ENCODE measurements around the gene NT5E. TPM values are rescaled to one million over a fixed set of nuclear protein-coding genes. Genes with fewer than 3 reads are reported as not detected.

The NT5E gene
- total RNA-seq, 2 experiments from 2014 or later: 7.4 to 7.6 TPM

- POLR2A ChIA-PET: interaction anchor here (2.2 kb wide), 1 partner anchor 45 kb away, joined by 17 read pairs; the partner anchor contains the start of gene NT5E
- H3K4me1 Mint-ChIP-seq (ENCODE audit: low read depth): peaks cover 66% of the 10 kb centered on the region
These were observed 44.1 kb upstream of the NT5E start for GRCh38 chr6:85405853-85406198.

GRCh38 chr6:85406641-85407075 is 43.2 kb upstream of the NT5E start:
- DNase-seq (no peak), ATAC-seq (no peak)
- ChIA-PET POLR2A (no interaction called here), CTCF (no interaction called here)
- no peaks in the 10 kb centered on the region for H3K27me3 Mint-ChIP-seq (ENCODE audit: low read depth)
- H3K27ac Mint-ChIP-seq: no peak overlapping the region
- H3K4me1 Mint-ChIP-seq (ENCODE audit: low read depth): peaks cover 57% of the 10 kb centered on the region
- H3K36me3 Mint-ChIP-seq (ENCODE audit: low read depth): no peaks in the 10 kb centered on the region
- no peak overlapping the region for H3K4me3 Mint-ChIP-seq
- H3K9me3 Mint-ChIP-seq (ENCODE audit: insufficient read depth): no peaks in the 10 kb centered on the region

More at GRCh38 chr6:85405853-85406198, 44.1 kb upstream of the NT5E start:
- Mint-ChIP-seq H3K4me3 (peak overlapping the region; percentile 30), H3K27ac (peak overlapping the region; percentile 79), H3K27me3 (ENCODE audit: low read depth) (no peaks in the 10 kb centered on the region), H3K9me3 (ENCODE audit: insufficient read depth) (no peaks in the 10 kb centered on the region), H3K36me3 (ENCODE audit: low read depth) (no peaks in the 10 kb centered on the region)
- CTCF ChIA-PET: interaction anchor here (1.6 to 6.7 kb wide), 2 partner anchors 46 to 77 kb away, joined by 14 to 54 read pairs; partner anchors contain the start of gene NT5E
- DNase-seq (no peak), ATAC-seq (no peak)

- Mint-ChIP-seq H3K4me3 (no peak overlapping the region), H3K27ac (no peak overlapping the region), H3K27me3 (ENCODE audit: low read depth) (peaks cover 4% of the 10 kb centered on the region), H3K4me1 (ENCODE audit: low read depth) (peaks cover 44% of the 10 kb centered on the region), H3K9me3 (ENCODE audit: insufficient read depth) (no peaks in the 10 kb centered on the region), H3K36me3 (ENCODE audit: low read depth) (no peaks in the 10 kb centered on the region)
- CTCF ChIA-PET: no interaction called here
- POLR2A ChIA-PET: no interaction called here
- DNase-seq: no peak
- no peak for ATAC-seq
These were observed 41.8 kb upstream of the NT5E start for GRCh38 chr6:85408039-85408438.

GRCh38 chr6:85412911-85413430 is 36.9 kb upstream of the NT5E start:
- H3K4me3 Mint-ChIP-seq: no peak overlapping the region

GRCh38 chr6:85416049-85416448 is 33.8 kb upstream of the NT5E start:
- POLR2A ChIA-PET: no interaction called here
- CTCF ChIA-PET: no interaction called here

More at GRCh38 chr6:85412911-85413430, 36.9 kb upstream of the NT5E start:
- no peaks in the 10 kb centered on the region for H3K9me3 Mint-ChIP-seq (ENCODE audit: insufficient read depth)
- ATAC-seq (no peak), DNase-seq (no peak)
- ChIA-PET POLR2A (no interaction called here), CTCF (no interaction called here)
- H3K27me3 Mint-ChIP-seq (ENCODE audit: low read depth): peaks cover 6% of the 10 kb centered on the region
- no peak overlapping the region for H3K27ac Mint-ChIP-seq
- H3K36me3 Mint-ChIP-seq (ENCODE audit: low read depth): no peaks in the 10 kb centered on the region
- no peaks in the 10 kb centered on the region for H3K4me1 Mint-ChIP-seq (ENCODE audit: low read depth)

GRCh38 chr6:85416766-85417165 is 33.1 kb upstream of the NT5E start:
- H3K4me3 Mint-ChIP-seq: no peak overlapping the region
- ChIA-PET CTCF (no interaction called here), POLR2A (interaction anchor here (1.8 kb wide), 1 partner anchor 33 kb away, joined by 4 read pairs; the partner anchor contains the start of gene NT5E)

More at GRCh38 chr6:85416049-85416448, 33.8 kb upstream of the NT5E start:
- H3K27ac Mint-ChIP-seq: no peak overlapping the region
- H3K4me1 Mint-ChIP-seq (ENCODE audit: low read depth): peaks cover 12% of the 10 kb centered on the region
- no peaks in the 10 kb centered on the region for H3K9me3 Mint-ChIP-seq (ENCODE audit: insufficient read depth)
- DNase-seq: no peak
- ATAC-seq: no peak
- H3K36me3 Mint-ChIP-seq (ENCODE audit: low read depth): no peaks in the 10 kb centered on the region
- peaks cover 6% of the 10 kb centered on the region for H3K27me3 Mint-ChIP-seq (ENCODE audit: low read depth)
- no peak overlapping the region for H3K4me3 Mint-ChIP-seq

GRCh38 chr6:85417336-85417735 is 32.5 kb upstream of the NT5E start:
- Mint-ChIP-seq H3K9me3 (ENCODE audit: insufficient read depth) (no peaks in the 10 kb centered on the region), H3K4me1 (ENCODE audit: low read depth) (peaks cover 12% of the 10 kb centered on the region), H3K36me3 (ENCODE audit: low read depth) (no peaks in the 10 kb centered on the region), H3K27ac (no peak overlapping the region), H3K27me3 (ENCODE audit: low read depth) (peaks cover 5% of the 10 kb centered on the region), H3K4me3 (no peak overlapping the region)
- ATAC-seq (no peak), DNase-seq (no peak)
- ChIA-PET POLR2A (interaction anchor here (1.8 kb wide), 1 partner anchor 32 kb away, joined by 4 read pairs; the partner anchor contains the start of gene NT5E), CTCF (no interaction called here)

More at GRCh38 chr6:85416766-85417165, 33.1 kb upstream of the NT5E start:
- Mint-ChIP-seq H3K27ac (no peak overlapping the region), H3K27me3 (ENCODE audit: low read depth) (peaks cover 6% of the 10 kb centered on the region), H3K4me1 (ENCODE audit: low read depth) (peaks cover 12% of the 10 kb centered on the region), H3K9me3 (ENCODE audit: insufficient read depth) (no peaks in the 10 kb centered on the region), H3K36me3 (ENCODE audit: low read depth) (no peaks in the 10 kb centered on the region)
- ATAC-seq: no peak
- DNase-seq: no peak

GRCh38 chr6:85418059-85418458 is 31.8 kb upstream of the NT5E start:
- ChIA-PET CTCF (no interaction called here), POLR2A (interaction anchor here (1.8 kb wide), 1 partner anchor 32 kb away, joined by 4 read pairs; the partner anchor contains the start of gene NT5E)
- no peak for ATAC-seq
- DNase-seq: no peak
- H3K27ac Mint-ChIP-seq: no peak overlapping the region
- H3K36me3 Mint-ChIP-seq (ENCODE audit: low read depth): no peaks in the 10 kb centered on the region
- H3K4me1 Mint-ChIP-seq (ENCODE audit: low read depth): peaks cover 12% of the 10 kb centered on the region
- no peak overlapping the region for H3K4me3 Mint-ChIP-seq
- no peaks in the 10 kb centered on the region for H3K9me3 Mint-ChIP-seq (ENCODE audit: insufficient read depth)
- peaks cover 2% of the 10 kb centered on the region for H3K27me3 Mint-ChIP-seq (ENCODE audit: low read depth)

- ATAC-seq (no peak), DNase-seq (no peak)
- no peak overlapping the region for H3K4me3 Mint-ChIP-seq
- H3K9me3 Mint-ChIP-seq (ENCODE audit: insufficient read depth): no peaks in the 10 kb centered on the region
- CTCF ChIA-PET: interaction anchor here (0.8 to 2.2 kb wide), 2 partner anchors 64 to 96 kb away, joined by 3 to 13 read pairs; no protein-coding TSS in a partner anchor
- H3K27ac Mint-ChIP-seq: no peak overlapping the region
- no peaks in the 10 kb centered on the region for H3K36me3 Mint-ChIP-seq (ENCODE audit: low read depth)
- H3K27me3 Mint-ChIP-seq (ENCODE audit: low read depth): peaks cover 2% of the 10 kb centered on the region
- peaks cover 12% of the 10 kb centered on the region for H3K4me1 Mint-ChIP-seq (ENCODE audit: low read depth)
- POLR2A ChIA-PET: no interaction called here
These were observed 30.7 kb upstream of the NT5E start for GRCh38 chr6:85419046-85419759.

- no peaks in the 10 kb centered on the region for H3K27me3 Mint-ChIP-seq (ENCODE audit: low read depth)
- H3K9me3 Mint-ChIP-seq (ENCODE audit: insufficient read depth): no peaks in the 10 kb centered on the region
- no peak overlapping the region for H3K4me3 Mint-ChIP-seq
- DNase-seq (no peak), ATAC-seq (no peak)
- POLR2A ChIA-PET: no interaction called here
- no peaks in the 10 kb centered on the region for H3K36me3 Mint-ChIP-seq (ENCODE audit: low read depth)
- no peak overlapping the region for H3K27ac Mint-ChIP-seq
- peaks cover 12% of the 10 kb centered on the region for H3K4me1 Mint-ChIP-seq (ENCODE audit: low read depth)
- CTCF ChIA-PET: interaction anchor here (2.2 kb wide), 1 partner anchor 62 kb away, joined by 13 read pairs; no protein-coding TSS in a partner anchor
These were observed 29.3 kb upstream of the NT5E start for GRCh38 chr6:85420551-85420950.

- ChIA-PET POLR2A (no interaction called here), CTCF (no interaction called here)
- DNase-seq (no peak), ATAC-seq (no peak)
- peaks cover 4% of the 10 kb centered on the region for H3K9me3 Mint-ChIP-seq (ENCODE audit: insufficient read depth)
- H3K27ac Mint-ChIP-seq: no peak overlapping the region
- H3K4me3 Mint-ChIP-seq: no peak overlapping the region
- no peaks in the 10 kb centered on the region for H3K27me3 Mint-ChIP-seq (ENCODE audit: low read depth)
- peaks cover 12% of the 10 kb centered on the region for H3K4me1 Mint-ChIP-seq (ENCODE audit: low read depth)
- no peaks in the 10 kb centered on the region for H3K36me3 Mint-ChIP-seq (ENCODE audit: low read depth)
These were observed 28.7 kb upstream of the NT5E start for GRCh38 chr6:85421181-85421580.

GRCh38 chr6:85421972-85422371 is 27.9 kb upstream of the NT5E start:
- no peaks in the 10 kb centered on the region for H3K36me3 Mint-ChIP-seq (ENCODE audit: low read depth)
- ChIA-PET CTCF (interaction anchor here (0.9 to 1.7 kb wide), 3 partner anchors 8 to 28 kb away, joined by 3 to 5 read pairs (median 4); partner anchors contain the start of gene NT5E), POLR2A (no interaction called here)

More at GRCh38 chr6:85421972-85422371, 27.9 kb upstream of the NT5E start:
- H3K4me3 Mint-ChIP-seq: no peak overlapping the region
- no peak for DNase-seq
- H3K27me3 Mint-ChIP-seq (ENCODE audit: low read depth): no peaks in the 10 kb centered on the region
- ATAC-seq: no peak
- peaks cover 12% of the 10 kb centered on the region for H3K4me1 Mint-ChIP-seq (ENCODE audit: low read depth)
- H3K9me3 Mint-ChIP-seq (ENCODE audit: insufficient read depth): peaks cover 4% of the 10 kb centered on the region
- no peak overlapping the region for H3K27ac Mint-ChIP-seq

Data from activated CD8-positive, alpha-beta T cell treated with anti-CD3 and anti-CD28 coated beads, Interleukin-2, amount 10 ng/mL, durations not matched to agents 7 days and 5 days (primary cell).